WTC11 (cell line): ENCODE measurements around the gene IP6K3.

Source experiments
- CTCF ChIP-seq: fragments of 200-600 bp; IDR thresholded peaks from 2 replicates; pipeline ENCODE4 v1.8.0; 2022; ENCODE audit warnings: antibody characterized with exemption
- MAX ChIP-seq: sonication (generic); formaldehyde crosslinking; IDR thresholded peaks from 2 replicates; pipeline ENCODE4 v1.8.0; 2022; ENCODE audit warnings: mild to moderate bottlenecking, missing genetic modification reagents

- TF ChIP-seq CTCF (no peak), MAX (no peak)
These were observed 23.6 kb upstream of the IP6K3 start for GRCh38 chr6:33770124-33770832.
